ENCODE data around the gene SOD3. TPM values are rescaled to one million over a fixed set of nuclear protein-coding genes. Genes with fewer than 3 reads are reported as not detected.

The SOD3 gene
- total RNA-seq, 1 experiment from 2014 or later, result 10.7 TPM

- H3K9me2 ChIP-seq (replicated peaks; ENCODE audit: low read length), result no peaks in the 10 kb centered on the region
- no peak overlapping the region for H3K27ac ChIP-seq (ENCODE audit: low read length)
- H3K4me2 ChIP-seq (ENCODE audit: low read length), result no peak overlapping the region
- ChIA-PET CTCF (no interaction called here), POLR2A (ENCODE audit: unreplicated experiment) (no interaction called here)
- intact Hi-C loops (cut with micrococcal nuclease), result no loop called here
- no peaks in the 10 kb centered on the region for H4K20me1 ChIP-seq (ENCODE audit: low read length)
- H3F3A ChIP-seq (ENCODE audit: low read length, unreplicated experiment), result no peaks in the 10 kb centered on the region
- ATAC-seq (no peak), DNase-seq (no peak)
- no peaks in the 10 kb centered on the region for H3K36me3 ChIP-seq (ENCODE audit: low read depth, low read length)
- BruUV-seq (replicated peaks), result no TSS peak
- H3K27me3 ChIP-seq (ENCODE audit: low read length), result no peaks in the 10 kb centered on the region
- no peaks in the 10 kb centered on the region for H3K9me3 ChIP-seq (ENCODE audit: low read length)
- H2AFZ ChIP-seq (ENCODE audit: low read length), result no peak overlapping the region
- TF ChIP-seq, protein P1, sequence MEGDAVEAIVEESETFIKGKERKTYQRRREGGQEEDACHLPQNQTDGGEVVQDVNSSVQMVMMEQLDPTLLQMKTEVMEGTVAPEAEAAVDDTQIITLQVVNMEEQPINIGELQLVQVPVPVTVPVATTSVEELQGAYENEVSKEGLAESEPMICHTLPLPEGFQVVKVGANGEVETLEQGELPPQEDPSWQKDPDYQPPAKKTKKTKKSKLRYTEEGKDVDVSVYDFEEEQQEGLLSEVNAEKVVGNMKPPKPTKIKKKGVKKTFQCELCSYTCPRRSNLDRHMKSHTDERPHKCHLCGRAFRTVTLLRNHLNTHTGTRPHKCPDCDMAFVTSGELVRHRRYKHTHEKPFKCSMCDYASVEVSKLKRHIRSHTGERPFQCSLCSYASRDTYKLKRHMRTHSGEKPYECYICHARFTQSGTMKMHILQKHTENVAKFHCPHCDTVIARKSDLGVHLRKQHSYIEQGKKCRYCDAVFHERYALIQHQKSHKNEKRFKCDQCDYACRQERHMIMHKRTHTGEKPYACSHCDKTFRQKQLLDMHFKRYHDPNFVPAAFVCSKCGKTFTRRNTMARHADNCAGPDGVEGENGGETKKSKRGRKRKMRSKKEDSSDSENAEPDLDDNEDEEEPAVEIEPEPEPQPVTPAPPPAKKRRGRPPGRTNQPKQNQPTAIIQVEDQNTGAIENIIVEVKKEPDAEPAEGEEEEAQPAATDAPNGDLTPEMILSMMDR (conservative IDR thresholded peaks at IDR 0.05; ENCODE audit: low read depth, low read length), result no peak
- no peak for TF ChIP-seq EZH2phosphoT487 (IDR thresholded peaks at IDR 0.05; ENCODE audit: borderline replicate concordance, low read length)
- no peak for TF ChIP-seq EZH2 (IDR thresholded peaks at IDR 0.05; ENCODE audit: low read length, unreplicated experiment)
- H3K4me1 ChIP-seq (ENCODE audit: insufficient read depth, low read length), result peaks cover 19% of the 10 kb centered on the region
- no peak overlapping the region for H3K4me3 ChIP-seq (ENCODE audit: low read length)
- H3K9ac ChIP-seq (ENCODE audit: low read length), result no peak overlapping the region
- H3K79me2 ChIP-seq (ENCODE audit: low read length), result no peaks in the 10 kb centered on the region
Measured at GRCh38 chr4:24846716-24847115, 51.3 kb downstream of the SOD3 start.

DNA sequence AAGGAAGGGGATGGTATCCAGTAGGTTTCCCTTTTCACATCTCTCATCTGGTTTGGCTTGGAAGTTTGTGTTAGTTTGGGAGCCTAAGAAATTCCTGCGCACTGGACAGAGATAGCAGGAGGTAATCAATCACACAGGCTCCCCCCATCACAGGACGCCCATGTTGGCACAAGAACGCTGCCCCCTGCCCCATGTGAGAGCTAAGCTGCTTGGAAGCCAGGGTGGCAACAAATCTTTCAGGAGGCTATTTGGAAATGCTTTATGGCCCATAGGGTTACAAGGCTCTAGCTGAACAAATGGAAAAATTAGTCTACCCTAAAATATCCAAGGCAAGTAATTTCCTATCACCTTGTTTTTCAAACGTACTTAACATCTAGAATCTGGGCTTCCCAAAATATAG is 54.0 kb downstream of the SOD3 start:
- H3K9ac ChIP-seq (ENCODE audit: low read length), result no peak overlapping the region
- no peaks in the 10 kb centered on the region for H3K9me2 ChIP-seq (replicated peaks; ENCODE audit: low read length)
- H3K4me3 ChIP-seq (ENCODE audit: low read length), result no peak overlapping the region
- no peaks in the 10 kb centered on the region for H3K36me3 ChIP-seq (ENCODE audit: low read depth, low read length)
- POLR2A ChIA-PET (ENCODE audit: unreplicated experiment), result no interaction called here
- no peaks in the 10 kb centered on the region for H3K79me2 ChIP-seq (ENCODE audit: low read length)
- H4K20me1 ChIP-seq (ENCODE audit: low read length), result no peaks in the 10 kb centered on the region
- no peak overlapping the region for H2AFZ ChIP-seq (ENCODE audit: low read length)
- no peak for ATAC-seq
- intact Hi-C loops (cut with micrococcal nuclease), result no loop called here
- no TSS peak for BruUV-seq (replicated peaks)
- no peak overlapping the region for H3K4me2 ChIP-seq (ENCODE audit: low read length)
- TF ChIP-seq, protein P1 (conservative IDR thresholded peaks at IDR 0.05; ENCODE audit: low read depth, low read length), result no peak
- TF ChIP-seq EZH2phosphoT487 (IDR thresholded peaks at IDR 0.05; ENCODE audit: borderline replicate concordance, low read length), result no peak
- no peaks in the 10 kb centered on the region for H3K9me3 ChIP-seq (ENCODE audit: low read length)
- H3K4me1 ChIP-seq (ENCODE audit: insufficient read depth, low read length), result peaks cover 39% of the 10 kb centered on the region
- DNase-seq, result no peak
- H3F3A ChIP-seq (ENCODE audit: low read length, unreplicated experiment), result peaks cover 3% of the 10 kb centered on the region
- H3K27ac ChIP-seq (ENCODE audit: low read length), result no peak overlapping the region
- no peaks in the 10 kb centered on the region for H3K27me3 ChIP-seq (ENCODE audit: low read length)
- CTCF ChIA-PET, result interaction anchor here (0.6 kb wide), 1 partner anchor 34 kb away, joined by 3 read pairs; no protein-coding TSS in a partner anchor

GRCh38 chr4:24849756-24850155 is 54.4 kb downstream of the SOD3 start:
- CTCF ChIA-PET, result interaction anchor here (0.6 kb wide), 1 partner anchor 35 kb away, joined by 3 read pairs; no protein-coding TSS in a partner anchor
- TF ChIP-seq EZH2phosphoT487 (IDR thresholded peaks at IDR 0.05; ENCODE audit: borderline replicate concordance, low read length) (no peak), EZH2 (IDR thresholded peaks at IDR 0.05; ENCODE audit: low read length, unreplicated experiment) (no peak)
- TF ChIP-seq, protein P1 (conservative IDR thresholded peaks at IDR 0.05; ENCODE audit: low read depth, low read length), result no peak
- intact Hi-C loops (cut with micrococcal nuclease), result no loop called here
- Histone ChIP-seq H4K20me1 (ENCODE audit: low read length) (no peaks in the 10 kb centered on the region), H3K9me2 (replicated peaks; ENCODE audit: low read length) (no peaks in the 10 kb centered on the region), H3F3A (ENCODE audit: low read length, unreplicated experiment) (peaks cover 3% of the 10 kb centered on the region), H2AFZ (ENCODE audit: low read length) (no peak overlapping the region), H3K27ac (ENCODE audit: low read length) (no peak overlapping the region), H3K9ac (ENCODE audit: low read length) (no peak overlapping the region), H3K4me1 (ENCODE audit: insufficient read depth, low read length) (peaks cover 39% of the 10 kb centered on the region), H3K4me3 (ENCODE audit: low read length) (no peak overlapping the region), H3K36me3 (ENCODE audit: low read depth, low read length) (no peaks in the 10 kb centered on the region), H3K79me2 (ENCODE audit: low read length) (no peaks in the 10 kb centered on the region), H3K4me2 (ENCODE audit: low read length) (no peak overlapping the region), H3K27me3 (ENCODE audit: low read length) (no peaks in the 10 kb centered on the region), H3K9me3 (ENCODE audit: low read length) (no peaks in the 10 kb centered on the region)
- POLR2A ChIA-PET (ENCODE audit: unreplicated experiment), result no interaction called here
- DNase-seq (no peak), ATAC-seq (no peak)
- no TSS peak for BruUV-seq (replicated peaks)

Other genes starting within 250 kb of the SOD3 start
- 201 and 229 TPM in 2 replicates for gene DHX15, start 211.0 kb upstream of the SOD3 start, total RNA-seq (2014; rRNA removed)
- gene CCDC149, start 117.5 kb downstream of the SOD3 start, total RNA-seq (2014; rRNA removed), result 5.9 and 7.9 TPM in 2 replicates
- gene LGI2, start 235.4 kb downstream of the SOD3 start, total RNA-seq (2014; rRNA removed), result 0.18 and 3.4 TPM in 2 replicates

Measured in PC-3 (cell line).